Gastroesophageal sphincter (tissue), 4 donors: ENCODE results near the gene HADH. TPM values are rescaled to one million over a fixed set of nuclear protein-coding genes. Genes with fewer than 3 reads are reported as not detected.
"Not testable (repeated sequence)": the region's sequence is repeated elsewhere in the genome, so short reads cannot be mapped to it uniquely, and the experiment has no call there.

Source experiments
- ATAC-seq: fragments of 150-250 bp; one replicate; pipeline ENCODE4 v1.9.1; 2016; ENCODE audit warnings: mild to moderate bottlenecking, moderate library complexity
- H3K27ac ChIP-seq, 4 donors: fragments of 200-600 bp; sonication (generic) in 3 of 4; 1 replicate in 3 of 4; 2 replicates in 1 of 4; pipeline ENCODE4 v1.5.1; 2016 to 2019
- H3K27me3 ChIP-seq: fragments of 200-600 bp; sonication (generic); one replicate; pipeline ENCODE4 v1.5.1; 2019
- H3K36me3 ChIP-seq, 2 donors: fragments of 200-600 bp; sonication (generic); one replicate each; pipeline ENCODE4 v1.5.1; 2019; ENCODE audit warnings: control low read depth in 1 of 2
- H3K4me1 ChIP-seq, 3 donors: fragments of 200-600 bp; sonication (generic); 1 replicate in 2 of 3; 2 replicates in 1 of 3; pipeline ENCODE4 v1.5.1; 2016 to 2019; ENCODE audit warnings: control low read depth in 2 of 3
- H3K4me3 ChIP-seq, 2 donors: fragments of 200-600 bp; sonication (generic); one replicate each; pipeline ENCODE4 v1.5.1; 2019; ENCODE audit warnings: mild to moderate bottlenecking in 1 of 2, moderate library complexity in 1 of 2
- H3K9me3 ChIP-seq, 3 donors: fragments of 200-600 bp; sonication (generic); one replicate each; pipeline ENCODE4 v1.5.1; 2017 to 2019; ENCODE audit warnings: control low read depth in 2 of 3
- CTCF ChIP-seq, 4 experiments: fragments of 200-600 bp in 2 of 4; fragments of 450-650 bp in 2 of 4; sonication (generic) in 1 of 4; IDR thresholded peaks; one replicate each; pipeline ENCODE4 v1.5.1; 2017 to 2019; ENCODE audit warnings: antibody characterized with exemption in 4 of 4, mild to moderate bottlenecking in 2 of 4, moderate library complexity in 2 of 4
- EP300 ChIP-seq: sonication (generic); formaldehyde crosslinking; IDR thresholded peaks from one replicate; pipeline ENCODE4 v1.6.1; 2017; ENCODE audit warnings: antibody characterized with exemption, mild to moderate bottlenecking
- POLR2A ChIP-seq, 2 donors: fragments of 450-650 bp; IDR thresholded peaks; one replicate each; pipeline ENCODE4 v1.6.1; 2017; ENCODE audit warnings: antibody characterized with exemption in 2 of 2, mild to moderate bottlenecking in 2 of 2, moderate library complexity in 1 of 2
- POLR2AphosphoS5 ChIP-seq: sonication (generic); formaldehyde crosslinking; IDR thresholded peaks from one replicate; pipeline ENCODE4 v1.6.1; 2017; ENCODE audit warnings: antibody characterized with exemption
- WGBS, 2 donors: methylation state at CpG; one replicate each; pipeline ENCODE4 v1.1.5; 2018; ENCODE audit warnings: low coverage in 1 of 2; 5-methylcytosine and 5-hydroxymethylcytosine counted together
- total RNA-seq, 4 donors: library from RNA; depleted of rRNA; stranded (reverse); fragments of >200 nt; gene quantifications; one replicate each; pipeline ENCODE4 v1.1.0, GENCODE V29; 2016

The HADH gene
- total RNA-seq, 4 donors from 2014 or later = 88.9 to 148 (median 112) TPM

GRCh38 chr4:108010167-108010566, 20.5 kb downstream of the HADH start:
- Histone ChIP-seq H3K27me3 (no peaks in the 10 kb centered on the region), H3K9me3 (no peaks in the 10 kb centered on the region), H3K27ac (no peak overlapping the region), H3K4me3 (no peak overlapping the region), H3K4me1 (peaks cover 0 to 27% (median 0%) of the 10 kb centered on the region in 3 donors), H3K36me3 (peaks cover 0 to 45% of the 10 kb centered on the region in 2 donors)
- TF ChIP-seq CTCF (IDR thresholded peaks at IDR 0.05) (no peak), EP300 (no peak), POLR2A (IDR thresholded peaks at IDR 0.05) (no peak), POLR2AphosphoS5 (no peak)
- ATAC-seq = no peak
- WGBS, 2 donors = 78 to 86% methylated on average over 2 of the region's 2 CpGs

DNA sequence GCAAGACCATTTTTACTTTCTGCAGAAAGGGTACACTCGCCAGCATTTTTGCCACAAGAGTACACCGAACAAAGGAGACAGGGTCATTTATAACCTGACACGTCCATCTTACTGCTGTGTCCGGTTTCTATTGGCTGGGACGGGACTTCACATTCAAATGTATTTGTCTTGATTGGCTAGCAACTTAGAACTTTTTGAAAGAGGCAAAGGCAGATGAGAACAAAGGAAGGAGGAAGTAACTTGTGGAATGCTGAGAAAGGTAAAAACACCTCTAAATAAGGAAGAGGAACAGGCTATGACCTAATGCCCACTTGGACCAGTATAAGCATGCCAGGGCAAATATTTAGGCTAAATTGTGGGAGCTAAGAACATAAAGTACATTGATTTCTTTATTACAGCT, 22.7 kb downstream of the HADH start:
- Histone ChIP-seq H3K36me3 (peaks cover 0 to 68% of the 10 kb centered on the region in 2 donors), H3K4me1 (peaks cover 0 to 16% (median 0%) of the 10 kb centered on the region in 3 donors)
- not testable (repeated sequence) for H3K9me3 ChIP-seq, H3K27ac ChIP-seq, H3K27me3 ChIP-seq, ATAC-seq, H3K4me3 ChIP-seq
- 93 to 96% methylated on average over 5 of the region's 5 CpGs for WGBS, 2 donors

GRCh38 chr4:108013327-108013726, 23.6 kb downstream of the HADH start:
- Histone ChIP-seq H3K27me3 (no peaks in the 10 kb centered on the region), H3K36me3 (peaks cover 0 to 77% of the 10 kb centered on the region in 2 donors), H3K4me3 (no peak overlapping the region), H3K27ac (no peak overlapping the region), H3K4me1 (peaks cover 0 to 13% (median 0%) of the 10 kb centered on the region in 3 donors), H3K9me3 (no peaks in the 10 kb centered on the region)
- TF ChIP-seq CTCF (IDR thresholded peaks at IDR 0.05) (no peak), POLR2AphosphoS5 (no peak), POLR2A (IDR thresholded peaks at IDR 0.05) (no peak), EP300 (no peak)
- ATAC-seq = no peak

DNA sequence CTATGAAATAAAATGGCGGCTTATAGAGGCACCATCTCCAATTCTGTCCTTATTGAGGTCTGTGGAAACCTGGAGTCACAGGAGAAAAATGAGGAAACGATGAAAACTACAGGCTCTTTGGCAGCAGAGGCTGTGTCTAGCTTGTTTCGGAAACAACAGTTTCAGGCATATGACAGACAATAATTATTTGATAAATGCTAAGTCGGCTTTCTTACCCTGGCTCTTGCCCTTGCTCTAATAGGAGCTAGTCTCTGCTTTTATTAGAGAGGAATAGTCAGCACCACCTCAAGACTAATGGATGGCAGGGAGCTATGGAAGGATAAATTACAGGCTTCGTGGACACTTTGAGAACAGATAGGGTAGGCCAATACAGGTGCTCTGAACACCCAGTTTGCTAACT, 24.3 kb downstream of the HADH start:
- TF ChIP-seq EP300 (no peak), CTCF (IDR thresholded peaks at IDR 0.05) (no peak), POLR2A (IDR thresholded peaks at IDR 0.05) (no peak), POLR2AphosphoS5 (no peak)
- 92 to 96% methylated on average over 2 to 4 of the region's 5 CpGs for WGBS, 2 donors
- H3K36me3 ChIP-seq = peaks cover 0 to 79% of the 10 kb centered on the region in 2 donors
- peaks cover 0 to 7% (median 0%) of the 10 kb centered on the region in 3 donors for H3K4me1 ChIP-seq
- no peaks in the 10 kb centered on the region for H3K9me3 ChIP-seq
- H3K4me3 ChIP-seq = no peak overlapping the region
- ATAC-seq = no peak
- H3K27ac ChIP-seq = no peak overlapping the region
- H3K27me3 ChIP-seq = no peaks in the 10 kb centered on the region

DNA sequence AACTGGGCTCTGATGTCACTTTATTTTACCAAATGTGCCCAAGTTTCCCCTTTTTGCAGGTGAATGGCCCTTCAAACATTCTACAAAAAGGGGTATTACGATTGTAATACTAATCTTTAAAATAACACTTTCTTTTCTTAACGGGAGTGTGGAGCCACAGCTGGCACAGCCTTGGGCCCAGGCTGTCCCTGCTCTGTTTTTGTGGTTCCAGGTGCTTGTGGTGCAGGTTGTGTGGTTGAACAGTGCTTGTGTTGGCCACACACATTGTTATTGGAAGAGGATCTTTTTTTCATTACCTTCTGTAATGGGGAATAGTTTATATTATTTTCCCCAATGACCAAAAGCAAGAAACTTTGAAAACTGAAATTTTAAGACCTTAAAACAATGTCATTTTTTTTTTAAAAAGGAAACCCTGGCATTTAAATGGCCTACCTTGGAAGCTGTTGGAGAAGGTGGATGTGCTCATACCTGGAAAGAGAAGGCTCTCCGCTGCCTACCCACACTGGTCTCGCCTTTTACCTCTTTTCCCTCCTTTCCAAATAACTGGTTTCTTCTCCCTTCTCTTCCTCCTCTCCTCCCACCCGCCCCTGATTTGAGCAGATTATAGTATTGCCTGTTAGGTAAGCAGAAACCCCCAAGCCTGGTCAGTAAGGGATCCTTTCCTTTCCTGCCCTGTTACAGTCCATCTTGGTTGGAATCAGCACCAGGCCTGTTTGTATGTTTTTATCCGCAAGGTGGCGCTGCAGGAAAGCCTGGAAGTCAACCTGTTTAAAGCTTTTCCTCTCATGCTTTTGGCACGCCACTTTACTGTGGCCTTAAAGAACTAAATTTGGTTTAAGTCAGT, 28.6 kb downstream of the HADH start:
- Histone ChIP-seq H3K27me3 (no peaks in the 10 kb centered on the region), H3K27ac (no peak overlapping the region), H3K9me3 (no peaks in the 10 kb centered on the region), H3K4me1 (no peaks in the 10 kb centered on the region), H3K4me3 (no peak overlapping the region), H3K36me3 (peaks cover 0 to 94% of the 10 kb centered on the region in 2 donors)
- 36 to 45% methylated on average over 7 to 8 of the region's 8 CpGs for WGBS, 2 donors
- TF ChIP-seq POLR2AphosphoS5 (no peak), CTCF (IDR thresholded peaks at IDR 0.05) (peak; percentile 74 to 90 (median 84))
- ATAC-seq = peak; percentile 73
